Measurements from ENCODE around the gene ALOX15.
"Not testable (repeated sequence)": the region's sequence is repeated elsewhere in the genome, so short reads cannot be mapped to it uniquely, and the experiment has no call there.

GRCh38 chr17:4639301-4640059 is 2.0 kb downstream of the ALOX15 start:
- TF ChIP-seq, protein P1, sequence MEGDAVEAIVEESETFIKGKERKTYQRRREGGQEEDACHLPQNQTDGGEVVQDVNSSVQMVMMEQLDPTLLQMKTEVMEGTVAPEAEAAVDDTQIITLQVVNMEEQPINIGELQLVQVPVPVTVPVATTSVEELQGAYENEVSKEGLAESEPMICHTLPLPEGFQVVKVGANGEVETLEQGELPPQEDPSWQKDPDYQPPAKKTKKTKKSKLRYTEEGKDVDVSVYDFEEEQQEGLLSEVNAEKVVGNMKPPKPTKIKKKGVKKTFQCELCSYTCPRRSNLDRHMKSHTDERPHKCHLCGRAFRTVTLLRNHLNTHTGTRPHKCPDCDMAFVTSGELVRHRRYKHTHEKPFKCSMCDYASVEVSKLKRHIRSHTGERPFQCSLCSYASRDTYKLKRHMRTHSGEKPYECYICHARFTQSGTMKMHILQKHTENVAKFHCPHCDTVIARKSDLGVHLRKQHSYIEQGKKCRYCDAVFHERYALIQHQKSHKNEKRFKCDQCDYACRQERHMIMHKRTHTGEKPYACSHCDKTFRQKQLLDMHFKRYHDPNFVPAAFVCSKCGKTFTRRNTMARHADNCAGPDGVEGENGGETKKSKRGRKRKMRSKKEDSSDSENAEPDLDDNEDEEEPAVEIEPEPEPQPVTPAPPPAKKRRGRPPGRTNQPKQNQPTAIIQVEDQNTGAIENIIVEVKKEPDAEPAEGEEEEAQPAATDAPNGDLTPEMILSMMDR (IDR thresholded peaks at IDR 0.05) = not testable (repeated sequence)
- TF ChIP-seq POLR2AphosphoS5, EP300 (IDR thresholded peaks at IDR 0.05): not testable (repeated sequence)

All from stomach (tissue), 4 donors.